HepG2 (cell line): ENCODE results near the gene TMIGD2. TPM values are rescaled to one million over a fixed set of nuclear protein-coding genes. Genes with fewer than 3 reads are reported as not detected.

Source experiments
- ATAC-seq: fragments of 200-7000 bp; cut with Tn5 transposase; 3 replicates; pipeline ENCODE4 v1.9.1; 2020; ENCODE audit warnings: mild to moderate bottlenecking, moderate library complexity
- BruUV-seq: library from RNA; stranded (reverse); fragments of 400-500 nt; replicated peaks from 2 replicates; lab custom pipeline; 2021; lab: Mats Ljungman, UMichigan
- CTCF ChIA-PET: fragments of 300-600 bp; formaldehyde crosslinking; extraction: SDS; loops from one replicate; lab custom pipeline; 2021; ENCODE audit warnings: low total read pairs, inconsistent platforms, low intra/inter-chr PET ratio; lab: Yijun Ruan, JAX
- POLR2A ChIA-PET: fragments of 350-600 bp; sonication (Branson Sonifier 250); formaldehyde crosslinking; loops from one replicate; lab custom pipeline; 2020; ENCODE audit warnings: antibody characterized with exemption, inconsistent platforms; lab: Yijun Ruan, JAX
- DNase-seq: peaks from one replicate; pipeline ENCODE4 v3.0.0-alpha.2; 2015; ENCODE audit warnings: low spot score
- FAIRE-seq: peaks from 3 replicates; lab custom pipeline; 2011; peaks lifted over from hg19 to GRCh38; lab: Jason Lieb, UNC
- H2AFZ ChIP-seq: one replicate; pipeline ENCODE4 v1.6.1; 2011; ENCODE audit warnings: low read length, inconsistent platforms
- H3K27ac ChIP-seq: fragments of 300-600 bp; 3 replicates; pipeline ENCODE4 v1.8.0; 2011; ENCODE audit warnings: mixed run types, mild to moderate bottlenecking, mixed read lengths, low read length, inconsistent platforms; ENCODE audit not compliant: insufficient read depth; ENCODE audit errors: extremely low read length
- H3K27me3 ChIP-seq, 2 experiments: fragments of 200-600 bp in 1 of 2; 2 replicates in 1 of 2; 3 replicates in 1 of 2; pipeline versions ENCODE4 v1.6.0 to v1.8.0; 2011; ENCODE audit warnings: low read length in 2 of 2, mild to moderate bottlenecking in 2 of 2, moderate library complexity in 2 of 2, inconsistent platforms in 1 of 2; ENCODE audit not compliant: insufficient read depth in 2 of 2, control insufficient read depth in 1 of 2
- H3K36me3 ChIP-seq, 2 experiments: fragments of 200-600 bp in 1 of 2; replicated peaks in 1 of 2; 2 replicates in 1 of 2; 3 replicates in 1 of 2; pipeline versions ENCODE4 v1.5.1 to v1.8.0; 2011; ENCODE audit warnings: low read length in 2 of 2, inconsistent platforms in 1 of 2; ENCODE audit not compliant: insufficient read depth in 2 of 2, control insufficient read depth in 1 of 2
- H3K4me1 ChIP-seq: 2 replicates; pipeline ENCODE4 v1.5.1; 2012; ENCODE audit warnings: low read length, inconsistent platforms; ENCODE audit not compliant: insufficient read depth
- H3K4me2 ChIP-seq: 2 replicates; pipeline ENCODE4 v1.6.0; 2011; ENCODE audit warnings: low read depth, low read length, inconsistent platforms
- H3K4me3 ChIP-seq, 3 experiments: fragments of 200-600 bp in 1 of 3; sonication (generic), shearing (Covaris generic) in 1 of 3; replicated peaks in 1 of 3; 2 replicates each; pipeline ENCODE4 v1.5.1; 2011 to 2016; ENCODE audit warnings: low read length in 3 of 3, inconsistent platforms in 2 of 3, low read depth in 2 of 3, mild to moderate bottlenecking in 2 of 3, control low read depth in 1 of 3, mixed read lengths in 1 of 3; ENCODE audit not compliant: insufficient read depth in 1 of 3
- H3K79me2 ChIP-seq: one replicate; pipeline ENCODE4 v1.6.1; 2011; ENCODE audit warnings: low read length, inconsistent platforms; ENCODE audit not compliant: insufficient read depth
- H3K9ac ChIP-seq: 2 replicates; pipeline ENCODE4 v1.6.0; 2011; ENCODE audit warnings: mild to moderate bottlenecking, low read depth, low read length, inconsistent platforms; ENCODE audit not compliant: insufficient read depth
- H3K9me3 ChIP-seq: 2 replicates; pipeline ENCODE4 v1.5.1; 2012; ENCODE audit warnings: mild to moderate bottlenecking, low read length
- H4K20me1 ChIP-seq: 2 replicates; pipeline ENCODE4 v1.6.0; 2011; ENCODE audit warnings: inconsistent platforms, mild to moderate bottlenecking, low read length, moderate library complexity; ENCODE audit not compliant: insufficient read depth
- GABPB1 ChIP-seq: IDR thresholded peaks from 2 replicates; pipeline ENCODE4 v1.6.1; 2016; ENCODE audit warnings: mild to moderate bottlenecking, missing genetic modification reagents, moderate library complexity, missing compliant biosample characterization
- HCFC1 ChIP-seq: fragments of 150-350 bp; IDR thresholded peaks from 2 replicates; pipeline ENCODE4 v1.6.1; 2014; ENCODE audit warnings: low read depth, low read length
- HES4 ChIP-seq: sonication (generic); formaldehyde crosslinking; IDR thresholded peaks from 2 replicates; pipeline ENCODE4 v1.9.0; 2021; ENCODE audit warnings: mild to moderate bottlenecking, missing genetic modification reagents, borderline replicate concordance
- PRDM4 ChIP-seq: sonication (generic); formaldehyde crosslinking; IDR thresholded peaks from 2 replicates; pipeline ENCODE4 v1.9.0; 2021; ENCODE audit warnings: missing genetic modification reagents, borderline replicate concordance
- RARG ChIP-seq: sonication (generic); formaldehyde crosslinking; IDR thresholded peaks from 2 replicates; pipeline ENCODE4 v1.4.0; 2020; ENCODE audit warnings: low read depth, mild to moderate bottlenecking, missing genetic modification reagents
- THAP11 ChIP-seq: IDR thresholded peaks from 2 replicates; pipeline ENCODE4 v1.6.1; 2016; ENCODE audit warnings: missing biosample characterization, missing genetic modification reagents
- ZNF143 ChIP-seq: sonication (generic); formaldehyde crosslinking; IDR thresholded peaks from 2 replicates; pipeline ENCODE4 v1.4.0; 2020; ENCODE audit warnings: missing genetic modification reagents
- WGBS: methylation state at CpG from one replicate; pipeline ENCODE4 v1.1.6; 2017; ENCODE audit warnings: low lambda C conversion rate; 5-methylcytosine and 5-hydroxymethylcytosine counted together
- in situ Hi-C: cut with HindIII; loops from 2 replicates; pipeline ENCODE4 v1.10.0; 2017; ENCODE audit warnings: low pct_unique_long_range_greater_than_20kb; ENCODE audit not compliant: extremely low pct_ligation_motif_present
- intact Hi-C: fragments of 100-400 bp; cut with micrococcal nuclease; formaldehyde crosslinking; loops from one replicate; pipeline ENCODE4 v1.10.0; 2022; ENCODE audit not compliant: unreplicated experiment
- polyA plus RNA-seq, 8 experiments: library from polyadenylated mRNA; depleted of rRNA in 3 of 8; stranded (reverse) in 7 of 8; unstranded in 1 of 8; fragments of >200 nt; fragmentation: Illumina TruSeq in 4 of 8; extraction: Trizol in 4 of 8; gene quantifications; 2 replicates each; pipeline versions ENCODE4 v1.2.1 to v1.2.3, GENCODE V29; 2011 to 2016; ENCODE audit warnings: low read depth in 4 of 8, missing spikeins in 1 of 8, mixed read lengths in 1 of 8; ENCODE audit not compliant: insufficient read depth in 1 of 8
- total RNA-seq, 5 experiments: library from RNA; depleted of rRNA; stranded (reverse); fragments of >200 nt; fragmentation: Illumina TruSeq; extraction: Trizol; gene quantifications; 2 replicates each; pipeline ENCODE4 v1.2.3, GENCODE V29; 2016; ENCODE audit warnings: low read depth in 1 of 5
- TF ChIP-seq, protein P1 (sequence below): sonication (generic); formaldehyde crosslinking; IDR thresholded peaks from 2 replicates; pipeline ENCODE4 v1.5.1; 2020; ENCODE audit warnings: mild to moderate bottlenecking, missing genetic modification reagents, moderate library complexity

The TMIGD2 gene
- total and polyA plus RNA-seq, 2 of the 13 experiments (the other 11 are each of a cell fraction or from before 2014, with no cell fraction given): 0.11 to 1.0 TPM

DNA sequence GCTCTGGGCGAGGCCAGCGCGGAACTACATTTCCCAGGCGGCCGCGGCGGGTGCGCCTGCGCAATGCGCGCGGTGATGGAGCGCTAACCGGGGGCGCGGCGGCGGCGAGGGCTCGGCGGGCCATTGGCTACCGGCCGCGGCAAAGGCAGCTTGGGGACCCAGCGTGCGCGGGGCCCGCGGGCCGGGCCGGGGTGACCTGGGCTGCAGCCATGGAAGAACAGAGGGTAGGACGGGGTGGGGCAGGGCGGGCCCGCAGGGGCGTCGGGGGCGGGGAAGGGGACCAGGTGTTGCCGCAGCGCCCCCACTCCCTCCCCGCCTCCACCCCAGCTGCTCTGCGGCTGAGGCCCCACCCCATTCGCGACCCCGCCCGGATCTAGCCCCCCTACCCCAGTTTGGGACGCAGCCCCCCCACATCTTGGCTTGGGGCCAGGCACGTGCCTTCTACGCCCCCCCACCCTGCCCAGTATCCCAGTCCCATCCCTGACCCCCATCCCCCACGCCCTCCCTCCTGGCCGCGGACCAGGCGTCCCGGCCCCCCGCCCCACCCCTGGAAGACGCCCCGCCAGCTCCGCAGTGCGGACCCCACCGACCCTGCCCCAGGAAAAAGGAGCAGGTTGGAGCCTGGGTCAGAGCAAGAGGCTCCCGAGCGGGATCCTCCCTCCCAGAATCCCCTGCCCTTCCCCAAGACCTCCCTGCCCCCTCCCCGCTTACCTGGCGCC is 2.5 kb upstream of the TMIGD2 start, which contains the start of gene FSD1:
FSD1 (plus strand) TSS at position 61 of the 719 bp plus-strand sequence; CDS start at position 210, 149 bp downstream.
- intact Hi-C loops (no loop called here), in situ Hi-C loops (no loop called here)
- ChIA-PET CTCF (no interaction called here), POLR2A (interaction anchor here (1.3 kb wide), 1 partner anchor 38 kb away, joined by 4 read pairs; the partner anchor contains the start of gene MPND)
- TF ChIP-seq ZNF143 (peak; percentile 88), THAP11 (CRISPR knock-in tag) (peak; percentile 95), PRDM4 (CRISPR knock-in tag) (no peak), HES4 (CRISPR knock-in tag) (no peak), RARG (no peak), GABPB1 (peak; percentile 39; the same call in 1 of the 2 replicates), HCFC1 (peak; percentile 64)
- TF ChIP-seq, protein P1, sequence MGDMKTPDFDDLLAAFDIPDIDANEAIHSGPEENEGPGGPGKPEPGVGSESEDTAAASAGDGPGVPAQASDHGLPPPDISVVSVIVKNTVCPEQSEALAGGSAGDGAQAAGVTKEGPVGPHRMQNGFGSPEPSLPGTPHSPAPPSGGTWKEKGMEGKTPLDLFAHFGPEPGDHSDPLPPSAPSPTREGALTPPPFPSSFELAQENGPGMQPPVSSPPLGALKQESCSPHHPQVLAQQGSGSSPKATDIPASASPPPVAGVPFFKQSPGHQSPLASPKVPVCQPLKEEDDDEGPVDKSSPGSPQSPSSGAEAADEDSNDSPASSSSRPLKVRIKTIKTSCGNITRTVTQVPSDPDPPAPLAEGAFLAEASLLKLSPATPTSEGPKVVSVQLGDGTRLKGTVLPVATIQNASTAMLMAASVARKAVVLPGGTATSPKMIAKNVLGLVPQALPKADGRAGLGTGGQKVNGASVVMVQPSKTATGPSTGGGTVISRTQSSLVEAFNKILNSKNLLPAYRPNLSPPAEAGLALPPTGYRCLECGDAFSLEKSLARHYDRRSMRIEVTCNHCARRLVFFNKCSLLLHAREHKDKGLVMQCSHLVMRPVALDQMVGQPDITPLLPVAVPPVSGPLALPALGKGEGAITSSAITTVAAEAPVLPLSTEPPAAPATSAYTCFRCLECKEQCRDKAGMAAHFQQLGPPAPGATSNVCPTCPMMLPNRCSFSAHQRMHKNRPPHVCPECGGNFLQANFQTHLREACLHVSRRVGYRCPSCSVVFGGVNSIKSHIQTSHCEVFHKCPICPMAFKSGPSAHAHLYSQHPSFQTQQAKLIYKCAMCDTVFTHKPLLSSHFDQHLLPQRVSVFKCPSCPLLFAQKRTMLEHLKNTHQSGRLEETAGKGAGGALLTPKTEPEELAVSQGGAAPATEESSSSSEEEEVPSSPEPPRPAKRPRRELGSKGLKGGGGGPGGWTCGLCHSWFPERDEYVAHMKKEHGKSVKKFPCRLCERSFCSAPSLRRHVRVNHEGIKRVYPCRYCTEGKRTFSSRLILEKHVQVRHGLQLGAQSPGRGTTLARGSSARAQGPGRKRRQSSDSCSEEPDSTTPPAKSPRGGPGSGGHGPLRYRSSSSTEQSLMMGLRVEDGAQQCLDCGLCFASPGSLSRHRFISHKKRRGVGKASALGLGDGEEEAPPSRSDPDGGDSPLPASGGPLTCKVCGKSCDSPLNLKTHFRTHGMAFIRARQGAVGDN (CRISPR knock-in tag): peak; percentile 19; the same call in 1 of the 2 replicates
- no peak for FAIRE-seq
- Histone ChIP-seq H3K36me3 (no peaks in the 10 kb centered on the region), H3K4me1 (peaks cover 44% of the 10 kb centered on the region), H3K9ac (no peak within 1 kb of the TSS), H3K4me2 (peak within 1 kb of the TSS; percentile 13; the same call in 1 of the 2 replicates), H4K20me1 (no peaks in the 10 kb centered on the region), H2AFZ (no peak within 1 kb of the TSS), H3K79me2 (no peaks in the 10 kb centered on the region), H3K9me3 (no peaks in the 10 kb centered on the region), H3K4me3 (no peak within 1 kb of the TSS), H3K27me3 (peaks cover 2 to 11% of the 10 kb centered on the region in 2 experiments; a peak in 4 of 5 replicates), H3K27ac (no peak within 1 kb of the TSS)
- peak; percentile 24; the same call in 1 of the 3 replicates for ATAC-seq
- BruUV-seq: no TSS peak
- WGBS: 42% methylated on average over 11 of the region's 63 CpGs
- DNase-seq: no peak
